ENCODE results near the gene ARFGEF3. TPM values are rescaled to one million over a fixed set of nuclear protein-coding genes. Genes with fewer than 3 reads are reported as not detected.

ARFGEF3 gene
- total and polyA plus RNA-seq, 10 of the 15 experiments (the other 5 are each of a cell fraction or from before 2014, with no cell fraction given) = under 0.01 to 0.08 (median 0.02) TPM; not detected in 1

- ChIA-PET SMC1A (ENCODE audit: uncharacterized antibody, unreplicated experiment) (interaction anchor here (7.1 kb wide), 1 partner anchor 173 kb away, joined by 46 read pairs; no protein-coding TSS in a partner anchor), RAD21 (ENCODE audit: unreplicated experiment) (interaction anchor here (1.6 kb wide), 1 partner anchor 396 kb away, joined by 4 read pairs; no protein-coding TSS in a partner anchor), POLR2A (interaction anchor here (0.6 kb wide), 1 partner anchor 52 kb away, joined by 3 read pairs; no protein-coding TSS in a partner anchor), CTCF (interaction anchor here (1.1 to 4.6 kb wide), 3 partner anchors 29 to 177 kb away, joined by 3 to 74 read pairs (median 6); no protein-coding TSS in a partner anchor)
- 9% methylated on average over 6 of the region's 6 CpGs for WGBS (ENCODE audit: insufficient coverage, insufficient replicate concordance, low lambda C conversion rate, missing lambda C conversion rate)
- in situ Hi-C loops (cut with MboI) (loop anchor here (5.0 kb wide), 1 partner anchor 172 kb away; no protein-coding TSS in a partner anchor), intact Hi-C loops (cut with micrococcal nuclease; ENCODE audit: unreplicated experiment) (loop anchor here (5.0 kb wide), 1 partner anchor 113 kb away; the partner anchor contains the start of gene HEBP2)
- no peaks in the 10 kb centered on the region for H3K27me3 ChIP-seq (replicated peaks in 1 of 2; ENCODE audit: control insufficient read depth in 2 of 2, insufficient read depth in 2 of 2, low read length in 1 of 2)
- no peaks in the 10 kb centered on the region for H3K9me3 ChIP-seq (replicated peaks; ENCODE audit: control insufficient read depth, insufficient read depth, low read length)
- TF ChIP-seq CTCF (IDR thresholded peaks at IDR 0.05 in 2 of 3, conservative IDR thresholded peaks at IDR 0.05 in 1 of 3; ENCODE audit: control insufficient read depth in 2 of 3, extremely low read depth in 1 of 3, insufficient read depth in 1 of 3, low read depth in 3 of 3, low read length in 3 of 3) = peak; percentile 17 to 38 (median 20); a peak in 2 of 6 replicates
- no peak for TF ChIP-seq WRNIP1 (IDR thresholded peaks at IDR 0.05; ENCODE audit: borderline replicate concordance, low read depth, low read length)
- TF ChIP-seq SMC3 (IDR thresholded peaks at IDR 0.05; ENCODE audit: borderline replicate concordance, low read length) = peak; percentile 33
- no peak for TF ChIP-seq NR2F1 (conservative IDR thresholded peaks at IDR 0.05)
- no peak overlapping the region for H3K4me2 ChIP-seq (ENCODE audit: control insufficient read depth, insufficient read depth)
- ATAC-seq = peak; percentile 72
- BruUV-seq (replicated peaks) = no TSS peak
- H3K4me3 ChIP-seq = no peak overlapping the region
- H4K20me1 ChIP-seq (ENCODE audit: control insufficient read depth, insufficient read depth) = no peaks in the 10 kb centered on the region
- no peak for DNase-seq (ENCODE audit: low read depth, low spot score)
- H3K4me1 ChIP-seq (ENCODE audit: control insufficient read depth, insufficient read depth, low read length) = no peaks in the 10 kb centered on the region
- H2AFZ ChIP-seq (ENCODE audit: control insufficient read depth, low read depth, low read length) = no peak overlapping the region
- H3K27ac ChIP-seq (ENCODE audit: control insufficient read depth, insufficient read depth) = no peak overlapping the region
- no peak for FAIRE-seq
- no peaks in the 10 kb centered on the region for H3K36me3 ChIP-seq (ENCODE audit: control insufficient read depth in 2 of 2, insufficient read depth in 2 of 2, low read length in 1 of 2)
- no peak overlapping the region for H3K9ac ChIP-seq (ENCODE audit: control insufficient read depth, insufficient read depth, low read length)
- no peaks in the 10 kb centered on the region for H3K79me2 ChIP-seq (ENCODE audit: control insufficient read depth, insufficient read depth, low read length)
Measured at GRCh38 chr6:138289739-138290138, 128.0 kb downstream of the ARFGEF3 start.

Measured in GM12878 (cell line).